T-cell (primary cell): ENCODE results near the gene COL1A2. TPM values are rescaled to one million over a fixed set of nuclear protein-coding genes. Genes with fewer than 3 reads are reported as not detected.

Source experiments
- ATAC-seq, 4 experiments: fragments of 200-7000 bp in 3 of 4; fragments of 150-1000 bp in 1 of 4; cut with Tn5 transposase; replicated peaks in 1 of 4; 1 replicate in 3 of 4; 2 replicates in 1 of 4; pipeline ENCODE4 v1.10.0; 2021; ENCODE audit warnings: moderate library complexity in 3 of 4, mild to moderate bottlenecking in 2 of 4, moderate number of reproducible peaks in 1 of 4
- CTCF ChIA-PET, 2 donors: fragments of 300-600 bp; sonication (Branson Sonifier 250); formaldehyde crosslinking; loops; one replicate each; lab custom pipeline; 2022; ENCODE audit warnings: antibody characterized with exemption in 2 of 2; lab: Charles Lee
- POLR2A ChIA-PET, 2 donors: fragments of 300-600 bp; sonication (Branson Sonifier 250); formaldehyde crosslinking; loops; one replicate each; lab custom pipeline; 2022; ENCODE audit warnings: antibody characterized with exemption in 2 of 2; lab: Charles Lee
- DNase-seq, 35 experiments: peaks; one replicate each; pipeline versions ENCODE4 v3.0.0 to v3.0.0-alpha.2; 2013 to 2023
- H3K27ac ChIP-seq: one replicate; pipeline ENCODE4 v1.5.1; 2013; ENCODE audit warnings: low read length
- H3K27me3 ChIP-seq, 2 experiments: replicated peaks in 1 of 2; 1 replicate in 1 of 2; 2 replicates in 1 of 2; pipeline versions ENCODE4 v1.6.1 to v1.7.0; 2013; ENCODE audit warnings: low read length in 1 of 2, mixed read lengths in 1 of 2; ENCODE audit not compliant: control insufficient read depth in 2 of 2, insufficient read depth in 2 of 2; ENCODE audit errors: extremely low read depth in 1 of 2
- H3K36me3 ChIP-seq, 2 donors: 1 replicate in 1 of 2; 2 replicates in 1 of 2; pipeline versions ENCODE4 v1.6.1 to v1.7.0; 2013; ENCODE audit warnings: low read length in 1 of 2; ENCODE audit not compliant: control insufficient read depth in 2 of 2, insufficient read depth in 1 of 2; ENCODE audit errors: extremely low read depth in 1 of 2
- H3K4me1 ChIP-seq, 2 experiments: 1 replicate in 1 of 2; 2 replicates in 1 of 2; pipeline versions ENCODE4 v1.6.1 to v1.7.0; 2013; ENCODE audit warnings: low read length in 2 of 2, mixed read lengths in 1 of 2; ENCODE audit not compliant: insufficient read depth in 2 of 2, control insufficient read depth in 1 of 2; ENCODE audit errors: extremely low read depth in 1 of 2
- H3K4me3 ChIP-seq, 2 donors: 1 replicate in 1 of 2; 2 replicates in 1 of 2; pipeline versions ENCODE4 v1.5.1 to v1.7.0; 2013; ENCODE audit warnings: mild to moderate bottlenecking in 2 of 2, low read length in 1 of 2, moderate library complexity in 1 of 2; ENCODE audit not compliant: control insufficient read depth in 1 of 2; ENCODE audit errors: extremely low read depth in 1 of 2
- H3K9me3 ChIP-seq: 2 replicates; pipeline ENCODE4 v1.7.0; 2013
- H3K27ac Mint-ChIP-seq, 2 donors: one replicate each; pipeline ENCODE4 v1.8.0; 2020 to 2021; ENCODE audit warnings: mild to moderate bottlenecking in 2 of 2, mixed read lengths in 2 of 2
- H3K27me3 Mint-ChIP-seq, 2 donors: one replicate each; pipeline ENCODE4 v1.8.0; 2021 to 2022; ENCODE audit warnings: mixed read lengths in 2 of 2
- H3K36me3 Mint-ChIP-seq: one replicate; pipeline ENCODE4 v1.8.0; 2021; ENCODE audit warnings: mixed read lengths
- H3K4me1 Mint-ChIP-seq, 3 donors: one replicate each; pipeline ENCODE4 v1.8.0; 2020 to 2022; ENCODE audit warnings: mixed read lengths in 3 of 3, mild to moderate bottlenecking in 1 of 3
- H3K4me3 Mint-ChIP-seq, 3 donors: one replicate each; pipeline ENCODE4 v1.8.0; 2020 to 2022; ENCODE audit warnings: mild to moderate bottlenecking in 3 of 3, mixed read lengths in 3 of 3, moderate library complexity in 3 of 3
- H3K9me3 Mint-ChIP-seq, 3 donors: one replicate each; pipeline ENCODE4 v1.8.0; 2020 to 2022; ENCODE audit warnings: mixed read lengths in 3 of 3
- WGBS: methylation state at CpG from one replicate; pipeline ENCODE4 v1.1.5; 2013; ENCODE audit warnings: missing lambda C conversion rate; ENCODE audit not compliant: insufficient coverage; 5-methylcytosine and 5-hydroxymethylcytosine counted together
- total RNA-seq, 35 experiments: library from RNA in 6 of 35; stranded (reverse) in 6 of 35; fragments of 120-200 nt in 1 of 35; gene quantifications; one replicate each; pipeline versions ENCODE4 v1.2.1 to v1.2.4 and lab custom pipeline; 2013 to 2026

COL1A2 gene
- total RNA-seq, 5 donors from 2014 or later (not counting 1 experiment from before 2014, with no cell fraction given): 2.5 to 4.7 (median 3.1) TPM; not detected in 2

DNA sequence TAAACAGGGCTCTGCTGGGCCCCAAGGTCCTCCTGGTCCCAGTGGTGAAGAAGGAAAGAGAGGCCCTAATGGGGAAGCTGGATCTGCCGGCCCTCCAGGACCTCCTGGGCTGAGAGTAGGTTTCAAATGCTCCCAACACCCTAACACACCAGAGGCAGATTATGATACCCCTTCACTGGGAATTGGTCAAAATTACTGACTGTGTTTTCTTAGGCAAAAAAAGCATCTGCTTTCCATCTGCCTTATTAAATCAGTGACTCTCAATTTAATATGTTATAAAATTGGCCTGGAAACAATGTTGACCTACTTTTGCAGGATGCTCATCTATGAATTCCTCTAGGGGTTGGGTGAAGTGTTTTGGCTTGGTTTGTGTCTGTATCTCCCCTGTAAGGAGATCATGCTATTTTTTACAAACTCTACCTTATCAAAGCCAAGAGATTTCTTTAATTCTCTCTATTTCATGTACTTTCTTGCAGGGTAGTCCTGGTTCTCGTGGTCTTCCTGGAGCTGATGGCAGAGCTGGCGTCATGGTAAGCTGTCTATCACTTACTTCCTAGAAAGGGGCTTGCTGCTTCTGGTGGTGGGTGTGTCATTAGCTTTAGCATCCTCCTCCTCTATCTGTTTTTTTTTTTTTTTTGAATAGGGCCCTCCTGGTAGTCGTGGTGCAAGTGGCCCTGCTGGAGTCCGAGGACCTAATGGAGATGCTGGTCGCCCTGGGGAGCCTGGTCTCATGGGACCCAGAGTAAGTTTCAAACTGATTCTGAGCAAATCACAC lies 15.9 kb downstream of the COL1A2 start:
- Histone ChIP-seq H3K36me3 (no peaks in the 10 kb centered on the region), H3K9me3 (no peaks in the 10 kb centered on the region), H3K4me1 (no peaks in the 10 kb centered on the region), H3K27me3 (peaks cover 0 to 5% of the 10 kb centered on the region in 2 experiments), H3K27ac (no peak overlapping the region), H3K4me3 (no peak overlapping the region)
- ChIA-PET POLR2A (no interaction called here), CTCF (interaction anchor here in 1 of 2 donors (1.1 kb wide), 1 partner anchor 12 kb away, joined by 3 read pairs; no protein-coding TSS in a partner anchor)
- WGBS: no CpG with 5 or more reads among the region's 6 CpGs
- Mint-ChIP-seq H3K36me3 (no peaks in the 10 kb centered on the region), H3K27ac (no peak overlapping the region), H3K9me3 (no peaks in the 10 kb centered on the region), H3K4me3 (no peak overlapping the region), H3K27me3 (peaks cover 3 to 7% of the 10 kb centered on the region in 2 donors), H3K4me1 (no peaks in the 10 kb centered on the region)
- no peak for DNase-seq
- ATAC-seq: no peak

- Histone ChIP-seq H3K27ac (no peak overlapping the region), H3K36me3 (no peaks in the 10 kb centered on the region), H3K27me3 (peaks cover 0 to 5% of the 10 kb centered on the region in 2 experiments), H3K9me3 (no peaks in the 10 kb centered on the region), H3K4me3 (no peak overlapping the region), H3K4me1 (no peaks in the 10 kb centered on the region)
- peaks cover 3 to 7% of the 10 kb centered on the region in 2 donors for H3K27me3 Mint-ChIP-seq
- no peak overlapping the region for H3K4me3 Mint-ChIP-seq
- no peaks in the 10 kb centered on the region for H3K4me1 Mint-ChIP-seq
- DNase-seq: no peak
- no peak for ATAC-seq
- H3K9me3 Mint-ChIP-seq: no peaks in the 10 kb centered on the region
- ChIA-PET CTCF (no interaction called here), POLR2A (no interaction called here)
- H3K27ac Mint-ChIP-seq: no peak overlapping the region
- H3K36me3 Mint-ChIP-seq: no peaks in the 10 kb centered on the region
Observed at GRCh38 chr7:94411188-94411466, 16.4 kb downstream of the COL1A2 start.

- no peak overlapping the region for H3K4me3 Mint-ChIP-seq
- Histone ChIP-seq H3K27ac (no peak overlapping the region), H3K27me3 (peaks cover 0 to 5% of the 10 kb centered on the region in 2 experiments), H3K4me1 (no peaks in the 10 kb centered on the region), H3K9me3 (no peaks in the 10 kb centered on the region), H3K4me3 (no peak overlapping the region), H3K36me3 (no peaks in the 10 kb centered on the region)
- no peaks in the 10 kb centered on the region for H3K4me1 Mint-ChIP-seq
- no peaks in the 10 kb centered on the region for H3K36me3 Mint-ChIP-seq
- peaks cover 3 to 7% of the 10 kb centered on the region in 2 donors for H3K27me3 Mint-ChIP-seq
- POLR2A ChIA-PET: no interaction called here
- DNase-seq: no peak
- 45% methylated on average over 2 of the region's 3 CpGs for WGBS
- ATAC-seq: no peak
- H3K27ac Mint-ChIP-seq: no peak overlapping the region
- no peaks in the 10 kb centered on the region for H3K9me3 Mint-ChIP-seq
- CTCF ChIA-PET: no interaction called here
Observed at GRCh38 chr7:94412762-94413322, 18.1 kb downstream of the COL1A2 start.

DNA sequence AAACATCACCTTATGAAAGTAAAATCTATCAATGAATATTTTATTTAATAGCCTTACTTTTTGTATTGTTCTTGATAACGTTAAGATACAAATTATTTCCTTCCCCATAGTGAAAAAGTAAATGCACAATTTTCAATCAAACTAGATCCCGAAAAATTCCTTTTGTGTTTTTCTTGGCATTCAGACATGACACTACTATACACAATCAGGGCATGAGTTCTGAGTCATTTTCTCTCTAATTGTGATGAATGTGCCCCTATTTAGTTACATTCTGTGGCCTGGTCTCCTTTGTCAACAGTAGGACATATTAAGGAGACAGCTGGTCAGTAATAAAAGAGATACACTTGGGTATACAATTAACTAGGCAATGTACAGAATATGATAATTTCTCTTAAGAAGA lies 19.8 kb downstream of the COL1A2 start:
- H3K4me1 ChIP-seq: no peaks in the 10 kb centered on the region
- no CpG with 5 or more reads among the region's 2 CpGs for WGBS
- Mint-ChIP-seq H3K27ac (no peak overlapping the region), H3K9me3 (no peaks in the 10 kb centered on the region), H3K4me3 (no peak overlapping the region), H3K36me3 (no peaks in the 10 kb centered on the region), H3K27me3 (peaks cover 0 to 3% of the 10 kb centered on the region in 2 donors), H3K4me1 (no peaks in the 10 kb centered on the region)
- H3K27me3 ChIP-seq: peaks cover 0 to 5% of the 10 kb centered on the region in 2 experiments
- no peak overlapping the region for H3K4me3 ChIP-seq
- H3K9me3 ChIP-seq: no peaks in the 10 kb centered on the region
- no peak for DNase-seq
- H3K27ac ChIP-seq: no peak overlapping the region
- no peaks in the 10 kb centered on the region for H3K36me3 ChIP-seq
- CTCF ChIA-PET: no interaction called here
- ATAC-seq: no peak
- POLR2A ChIA-PET: no interaction called here

DNA sequence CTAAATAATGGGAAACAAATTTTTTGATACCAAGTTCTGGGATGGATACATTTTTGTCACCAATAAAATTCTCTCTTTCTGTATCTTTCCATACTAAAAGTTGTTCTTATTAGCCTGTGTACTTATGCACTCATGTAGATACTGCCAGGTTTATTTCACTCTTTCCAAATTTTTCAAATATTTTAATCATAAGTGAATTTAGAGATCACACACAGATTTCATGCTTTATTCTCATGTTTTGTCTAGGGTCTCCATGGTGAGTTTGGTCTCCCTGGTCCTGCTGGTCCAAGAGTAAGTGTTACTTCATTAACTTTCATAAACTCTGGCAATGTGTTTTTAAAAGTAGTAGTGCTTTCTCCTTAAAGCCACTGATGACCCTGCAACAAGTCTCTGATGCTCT lies 20.3 kb downstream of the COL1A2 start:
- Histone ChIP-seq H3K4me1 (no peaks in the 10 kb centered on the region), H3K9me3 (no peaks in the 10 kb centered on the region), H3K27ac (no peak overlapping the region), H3K27me3 (peaks cover 0 to 3% of the 10 kb centered on the region in 2 experiments), H3K36me3 (no peaks in the 10 kb centered on the region), H3K4me3 (no peak overlapping the region)
- Mint-ChIP-seq H3K9me3 (no peaks in the 10 kb centered on the region), H3K4me1 (no peaks in the 10 kb centered on the region), H3K27ac (no peak overlapping the region), H3K36me3 (no peaks in the 10 kb centered on the region), H3K27me3 (peaks cover 0 to 3% of the 10 kb centered on the region in 2 donors), H3K4me3 (no peak overlapping the region)
- ATAC-seq: no peak
- ChIA-PET POLR2A (interaction anchor here in 1 of 2 donors (0.7 kb wide), 1 partner anchor 737 kb away, joined by 3 read pairs; no protein-coding TSS in a partner anchor), CTCF (no interaction called here)
- no peak for DNase-seq

DNA sequence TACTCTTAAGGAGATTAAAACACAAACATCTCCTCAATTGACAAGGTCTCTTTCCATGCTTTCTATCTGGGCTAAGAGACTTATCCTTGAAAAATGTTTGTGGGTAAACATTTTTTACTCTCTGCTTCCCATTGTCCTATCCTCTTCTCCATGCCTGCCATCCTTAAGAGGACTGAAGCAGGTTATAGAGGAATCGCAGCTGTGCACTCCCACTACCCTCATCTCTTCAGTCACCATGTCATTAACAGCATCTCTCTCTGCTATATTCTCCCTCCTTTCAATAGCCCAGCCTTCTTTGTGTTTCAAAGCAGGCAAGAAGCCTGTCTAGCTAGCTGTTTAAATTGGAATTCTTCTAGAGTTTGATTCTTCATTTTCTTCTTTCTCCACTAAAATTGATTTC lies 22.6 kb downstream of the COL1A2 start:
- H3K36me3 Mint-ChIP-seq: no peaks in the 10 kb centered on the region
- 100% methylated on average over 1 of the region's 1 CpG for WGBS
- no peaks in the 10 kb centered on the region for H3K9me3 Mint-ChIP-seq
- ChIA-PET CTCF (no interaction called here), POLR2A (no interaction called here)
- DNase-seq (no peak), ATAC-seq (no peak)
- H3K4me1 Mint-ChIP-seq: no peaks in the 10 kb centered on the region
- Histone ChIP-seq H3K36me3 (no peaks in the 10 kb centered on the region), H3K9me3 (no peaks in the 10 kb centered on the region), H3K27me3 (peaks cover 0 to 4% of the 10 kb centered on the region in 2 experiments), H3K4me3 (no peak overlapping the region), H3K27ac (no peak overlapping the region), H3K4me1 (no peaks in the 10 kb centered on the region)
- H3K27ac Mint-ChIP-seq: no peak overlapping the region
- H3K27me3 Mint-ChIP-seq: peaks cover 5% of the 10 kb centered on the region in 2 donors
- H3K4me3 Mint-ChIP-seq: no peak overlapping the region
